ENCODE results near the gene RNASE4.
"Not testable (repeated sequence)": the region's sequence is repeated elsewhere in the genome, so short reads cannot be mapped to it uniquely, and the experiment has no call there.

RNASE4 gene

GRCh38 chr14:20698934-20699333 is 14.6 kb downstream of the RNASE4 start:
- no peak for DNase-seq (ENCODE audit: low read depth)

GRCh38 chr14:20699931-20700330 is 15.6 kb downstream of the RNASE4 start:
- no peak for DNase-seq (ENCODE audit: low read depth)

GRCh38 chr14:20700965-20701364 is 16.6 kb downstream of the RNASE4 start:
- DNase-seq (ENCODE audit: low read depth) = not testable (repeated sequence)

GRCh38 chr14:20706657-20707355 is 22.4 kb downstream of the RNASE4 start:
- DNase-seq (ENCODE audit: low read depth) = no peak

GRCh38 chr14:20707622-20708021 is 23.3 kb downstream of the RNASE4 start:
- no peak for DNase-seq (ENCODE audit: low read depth)

- no peak for DNase-seq (ENCODE audit: low read depth)
Measured at GRCh38 chr14:20711261-20711660, 26.9 kb downstream of the RNASE4 start.

DNA sequence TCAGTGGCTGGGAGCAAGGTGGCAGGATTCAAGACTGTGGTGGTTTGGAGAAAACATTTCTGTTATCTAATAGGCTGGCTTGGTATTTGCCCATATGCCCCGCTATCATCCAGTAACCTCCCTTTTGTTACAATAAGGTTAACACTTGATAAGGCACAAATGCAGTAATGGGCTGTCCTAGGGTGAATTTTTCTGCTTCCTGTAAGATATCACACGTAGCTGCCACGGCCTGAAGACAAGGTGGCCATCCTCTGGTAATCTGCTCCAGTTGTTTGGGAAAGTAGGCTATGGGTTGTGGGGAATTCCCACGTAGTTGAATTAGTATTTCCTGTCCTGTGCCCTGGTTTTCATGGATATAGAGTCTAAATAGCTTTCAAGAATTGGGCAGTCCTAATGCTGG is 27.3 kb downstream of the RNASE4 start:
- no peak for DNase-seq (ENCODE audit: low read depth)

GRCh38 chr14:20712904-20713303 is 28.5 kb downstream of the RNASE4 start:
- DNase-seq (ENCODE audit: low read depth) = no peak

DNA sequence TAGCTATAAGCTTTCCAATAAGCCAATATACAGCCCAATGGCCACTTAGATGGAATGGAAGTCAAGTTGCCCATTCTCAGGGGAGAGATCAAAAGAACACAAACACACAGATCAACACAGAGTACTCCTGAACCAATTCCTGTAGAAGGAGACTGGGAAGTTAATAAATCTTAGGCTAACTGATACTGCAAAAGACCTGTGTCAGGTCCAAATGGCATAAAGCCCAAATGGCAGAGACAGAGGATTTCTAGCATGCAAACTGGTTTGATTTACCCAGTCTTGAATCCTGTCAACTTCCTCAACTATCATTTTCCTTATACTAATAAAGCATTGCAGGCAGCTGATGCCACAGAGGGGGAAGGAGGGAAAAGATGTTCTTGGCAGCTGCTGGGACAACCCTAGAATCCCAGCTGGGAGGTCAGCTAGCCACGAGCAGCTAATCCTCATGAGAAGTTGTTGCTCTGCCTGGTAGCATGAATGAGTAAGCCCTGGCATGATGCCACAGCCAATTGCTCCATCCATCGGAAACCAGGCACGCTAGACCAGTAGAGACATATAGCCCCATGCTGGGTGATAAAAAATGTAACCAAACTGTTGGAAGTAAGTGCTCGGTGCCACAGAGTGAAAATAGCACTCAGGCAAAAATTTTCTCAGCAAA is 30.4 kb downstream of the RNASE4 start:
- DNase-seq (ENCODE audit: low read depth) = no peak

DNA sequence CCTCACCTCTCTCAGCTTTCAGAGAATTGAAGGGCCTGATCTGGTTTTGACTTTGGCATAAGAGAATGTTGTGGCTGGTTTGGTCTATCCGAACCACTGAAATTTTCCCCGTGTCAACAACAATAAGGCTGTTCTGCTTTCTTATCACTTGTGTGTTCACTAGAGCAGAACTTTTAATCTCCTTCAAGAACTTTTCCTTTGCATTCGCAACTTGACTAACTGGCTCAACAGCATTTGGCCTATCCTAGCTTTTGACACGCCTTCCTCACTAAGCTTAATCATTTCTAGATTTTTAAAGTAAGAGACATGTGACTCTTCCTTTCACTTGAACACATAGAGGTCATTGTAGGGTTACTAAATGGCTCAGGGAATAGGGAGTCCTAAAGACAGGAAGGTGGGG is 35.4 kb downstream of the RNASE4 start:
- DNase-seq (ENCODE audit: low read depth) = no peak

DNA sequence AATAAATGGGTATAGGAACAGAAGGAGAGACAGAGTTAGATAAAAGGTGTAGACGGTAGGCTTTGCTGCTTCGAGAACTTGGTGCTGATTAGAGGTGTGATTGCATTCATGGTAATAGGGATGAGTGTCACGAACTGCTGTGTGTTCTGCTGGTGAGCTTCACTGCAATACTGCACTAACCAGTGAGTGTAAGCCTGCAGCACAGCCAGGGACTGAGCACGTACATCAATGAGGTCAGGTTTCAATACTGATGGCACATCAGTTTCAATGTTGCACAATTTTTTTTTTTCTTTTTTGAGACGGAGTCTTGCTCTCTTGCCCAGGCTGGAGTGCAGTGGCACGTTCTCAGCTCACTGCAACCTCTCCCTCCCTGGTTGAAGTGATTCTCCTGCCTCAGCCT is 36.4 kb downstream of the RNASE4 start:
- no peak for DNase-seq (ENCODE audit: low read depth)

DNA sequence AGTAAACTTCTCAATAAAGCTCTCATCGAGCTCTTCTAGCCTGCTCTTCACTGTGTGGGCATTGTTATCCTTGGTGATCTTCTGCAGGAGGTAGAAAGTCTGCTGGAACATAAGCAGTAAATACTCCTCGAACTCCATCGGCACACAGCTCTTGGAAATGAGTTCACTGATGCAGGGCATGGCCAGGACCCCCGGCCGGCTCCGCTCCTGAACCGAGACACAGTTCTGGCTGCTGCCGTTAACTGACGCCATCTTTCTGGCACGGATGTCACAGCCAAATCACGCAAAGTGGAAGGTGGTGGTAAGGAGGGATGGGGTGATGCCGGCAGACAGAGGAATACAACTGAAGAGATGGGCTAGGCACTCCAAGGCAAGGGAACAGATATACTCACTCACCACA is 37.7 kb downstream of the RNASE4 start:
- DNase-seq (ENCODE audit: low read depth) = no peak

- DNase-seq (ENCODE audit: low read depth) = no peak
Measured at GRCh38 chr14:20723488-20723887, 39.1 kb downstream of the RNASE4 start.

GRCh38 chr14:20726121-20726520 is 41.8 kb downstream of the RNASE4 start:
- DNase-seq (ENCODE audit: low read depth) = not testable (repeated sequence)

GRCh38 chr14:20726531-20726930 is 42.2 kb downstream of the RNASE4 start:
- no peak for DNase-seq (ENCODE audit: low read depth)

DNA sequence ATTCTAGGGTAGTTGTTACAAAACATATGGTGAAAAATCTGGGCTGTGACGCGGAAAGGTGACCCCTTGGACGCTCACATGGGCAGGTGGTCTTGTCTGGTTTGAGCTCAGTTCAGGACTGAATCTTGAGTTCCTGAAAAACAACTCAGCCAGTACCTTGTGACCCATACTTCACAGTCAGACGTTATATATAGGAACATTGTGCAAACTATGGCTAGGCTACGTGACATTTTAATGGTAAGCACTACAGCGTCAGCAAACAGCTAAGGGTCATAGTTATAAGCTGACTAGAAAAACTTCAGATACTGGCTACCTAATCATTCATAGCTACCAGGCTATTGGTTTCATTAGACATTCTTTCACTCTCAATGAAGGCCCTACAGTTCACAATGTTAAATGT is 46.5 kb downstream of the RNASE4 start:
- no peak for DNase-seq (ENCODE audit: low read depth)

DNA sequence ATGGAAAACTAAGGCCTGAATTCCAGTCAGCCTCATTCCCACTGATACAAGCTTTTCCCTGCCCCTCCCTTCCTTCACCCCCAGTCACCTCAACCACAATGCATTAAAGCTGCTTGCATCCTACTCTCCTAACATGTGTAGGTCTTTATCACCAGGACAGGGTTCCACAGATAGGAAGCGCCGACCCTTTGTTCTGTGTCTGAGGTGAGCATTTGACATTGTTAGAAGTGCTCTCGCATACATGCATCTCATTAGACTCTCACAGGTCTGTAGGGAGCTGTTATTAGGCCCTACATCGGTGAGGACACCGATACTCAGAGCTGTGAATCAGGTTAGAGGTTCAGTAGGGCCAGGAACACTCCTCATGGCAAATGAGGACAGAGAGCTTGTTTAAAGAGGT is 48.1 kb downstream of the RNASE4 start:
- DNase-seq (ENCODE audit: low read depth) = no peak

DNA sequence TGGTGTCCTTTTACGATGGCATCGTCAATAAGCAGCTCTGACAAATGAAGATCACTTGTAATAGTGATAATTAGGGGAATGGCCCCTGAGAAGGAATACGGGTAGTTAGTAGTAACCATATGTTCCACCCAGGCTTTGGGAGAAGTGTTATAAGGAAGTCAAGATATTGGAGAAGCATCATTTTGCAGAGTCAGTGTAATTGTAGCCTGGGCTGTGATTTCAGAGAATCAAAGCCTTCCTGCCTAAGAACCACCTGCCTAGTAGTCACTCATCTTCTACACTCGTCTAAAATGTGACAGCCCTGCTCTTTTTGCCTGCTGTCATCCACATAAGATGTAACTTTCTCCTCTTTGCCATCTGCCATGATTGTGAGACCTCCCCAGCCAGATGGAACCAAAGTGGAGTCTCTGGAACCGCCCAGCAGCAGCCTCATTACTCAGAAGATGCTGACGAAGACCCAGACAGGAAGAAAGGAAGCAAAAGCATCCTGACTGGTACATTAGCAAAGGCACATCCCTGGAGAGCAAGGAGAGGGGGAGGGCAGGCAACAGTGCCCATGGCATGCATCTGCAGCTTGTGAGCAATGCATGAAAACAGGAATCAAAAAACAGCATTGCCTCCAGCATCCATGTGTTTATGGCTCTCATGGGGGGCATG is 48.7 kb downstream of the RNASE4 start:
- no peak for DNase-seq (ENCODE audit: low read depth)

DNA sequence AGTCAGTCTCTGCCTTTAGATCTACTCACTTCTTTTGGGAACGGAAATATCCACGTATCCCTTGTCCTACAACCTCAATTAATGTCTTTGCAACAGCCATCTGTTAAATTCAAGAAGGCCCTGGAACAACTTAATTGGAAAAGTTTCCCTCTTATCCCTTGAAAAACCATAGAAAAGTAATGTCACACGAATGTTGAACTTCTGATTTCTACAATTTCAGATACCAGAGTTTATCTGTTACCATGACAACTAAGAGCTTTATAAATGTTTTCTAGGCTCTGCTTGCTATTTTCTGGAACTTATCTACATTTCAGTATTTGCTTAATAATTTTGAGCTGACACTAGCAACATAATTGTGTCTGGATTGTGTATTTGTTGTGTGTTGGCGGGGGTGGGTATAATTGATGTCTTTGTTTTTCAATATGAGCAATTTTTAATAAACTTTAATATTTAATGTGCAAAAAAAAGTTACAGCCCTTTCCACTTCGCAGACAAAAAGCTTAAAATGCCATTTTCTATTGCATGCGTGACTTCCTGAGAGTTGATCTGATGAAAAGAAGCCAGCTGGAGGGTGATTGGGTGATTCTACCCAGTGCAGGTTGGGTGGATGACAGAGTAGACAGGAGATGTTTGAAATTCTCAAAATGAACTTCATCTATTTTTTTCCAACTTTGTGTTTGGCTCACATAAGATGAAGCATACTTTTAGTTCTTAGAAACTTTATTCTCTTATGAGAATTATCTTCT is 49.5 kb downstream of the RNASE4 start:
- DNase-seq (ENCODE audit: low read depth) = no peak

DNA sequence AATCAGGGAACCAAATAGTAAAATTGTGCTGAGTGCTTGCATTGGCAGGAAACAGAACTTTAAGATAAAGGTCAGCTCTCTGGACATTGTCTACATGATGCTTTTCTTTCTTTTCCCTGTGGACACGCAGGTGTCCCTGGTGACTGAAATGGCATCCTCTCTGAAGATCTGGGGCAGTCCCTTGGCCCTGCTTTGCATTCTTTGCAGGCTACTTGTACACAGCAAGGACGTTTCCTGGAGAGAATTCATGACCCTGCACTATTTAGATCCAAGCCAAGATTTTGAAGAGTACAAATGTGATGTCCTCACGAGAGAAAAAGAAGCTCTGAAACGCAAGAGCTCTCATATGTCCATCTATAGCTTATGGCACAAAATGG is 50.1 kb downstream of the RNASE4 start:
- DNase-seq (ENCODE audit: low read depth) = no peak

GRCh38 chr14:20738292-20738691 is 53.9 kb downstream of the RNASE4 start:
- DNase-seq (ENCODE audit: low read depth) = not testable (repeated sequence)

DNA sequence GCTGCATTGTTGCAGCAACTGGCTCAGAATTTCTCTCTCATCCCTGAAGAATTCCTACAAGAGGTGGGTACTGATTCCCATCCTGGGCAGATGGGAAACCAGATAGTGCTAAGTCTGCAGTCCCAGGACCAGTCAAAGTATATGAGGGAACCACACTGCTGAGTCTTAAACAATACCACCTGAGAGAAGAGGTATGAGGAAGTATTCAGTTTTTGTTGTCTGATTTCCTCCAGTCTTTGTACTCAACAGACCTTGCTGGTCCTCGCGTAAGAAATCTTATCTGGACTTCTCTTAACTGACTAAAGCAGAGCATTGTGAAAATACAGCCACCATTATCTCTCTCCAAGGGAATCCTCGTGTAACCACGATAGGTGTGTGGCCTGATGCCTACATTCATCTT is 57.8 kb downstream of the RNASE4 start:
- no peak for DNase-seq (ENCODE audit: low read depth)

DNA sequence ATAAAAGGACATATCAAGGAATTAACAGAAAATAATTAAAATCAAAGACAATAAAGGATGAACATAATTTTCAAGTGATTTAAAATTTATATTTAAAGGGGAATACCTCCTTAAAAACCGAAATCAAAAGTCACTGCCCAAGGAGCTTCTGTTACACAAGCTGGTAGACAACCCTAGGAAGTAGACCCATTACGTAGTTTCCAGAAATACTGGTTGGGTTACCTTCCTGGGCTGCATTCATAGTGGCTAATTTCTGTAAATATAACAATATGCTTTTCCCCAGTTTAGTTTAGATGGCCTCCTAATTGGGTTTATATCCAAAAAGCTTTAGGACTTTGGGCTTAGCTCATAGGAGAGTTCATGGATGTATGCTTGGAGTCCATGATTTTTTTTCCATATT is 59.2 kb downstream of the RNASE4 start:
- no peak for DNase-seq (ENCODE audit: low read depth)

Data from stimulated activated CD8-positive, alpha-beta memory T cell treated with anti-CD3 and anti-CD28 coated beads, Interleukin-12 subunit alpha, Interleukin-12 subunit beta, amount 100 ng/mL, for 4 hours (primary cell).